OCI-LY3 (cell line): ENCODE data around the gene ZNF428.

Experiments
- CTCF ChIP-seq: fragments of 200-600, 300-600 bp; sonication (generic); IDR thresholded peaks from 2 replicates; pipeline ENCODE4 v1.5.1; 2014; ENCODE audit warnings: antibody characterized with exemption, low read length, low read depth
- EZH2phosphoT487 ChIP-seq: fragments of 200-600 bp; shearing (Covaris generic); IDR thresholded peaks from 2 replicates; pipeline ENCODE4 v1.6.1; 2018; ENCODE audit warnings: antibody characterized with exemption, mixed run types, low read depth

GRCh38 chr19:43625918-43626579 is 6.6 kb upstream of the ZNF428 start:
- TF ChIP-seq CTCF (no peak), EZH2phosphoT487 (no peak)
